Measurements from ENCODE around the gene SP9.

The SP9 gene

DNA sequence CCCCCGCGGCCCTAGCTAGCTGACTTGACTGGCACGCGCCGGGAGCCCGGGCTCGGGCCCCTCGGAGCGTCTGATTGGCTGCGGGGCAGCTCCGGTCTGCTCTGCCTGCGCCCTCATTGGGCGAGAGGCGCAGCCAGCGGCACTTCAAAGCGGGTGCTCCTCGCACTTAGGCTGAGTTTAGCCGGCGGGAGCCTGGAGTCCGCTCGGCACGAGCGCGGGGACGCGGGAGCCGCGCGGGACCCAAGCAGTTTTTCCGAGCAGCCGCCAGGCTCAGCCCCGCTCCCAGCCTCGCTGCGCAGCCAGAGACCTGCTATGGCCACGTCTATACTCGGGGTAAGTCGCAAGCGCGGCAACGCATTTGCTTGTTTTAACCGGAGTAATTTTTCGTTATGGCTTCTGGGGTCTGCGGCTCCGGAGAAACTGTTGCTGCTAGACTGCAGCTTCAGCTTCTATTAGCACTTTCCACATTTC, at the start of gene SP9:
SP9 (plus strand) TSS at position 174 of the 471 bp plus-strand sequence; CDS start at position 313, 139 bp downstream.
- FAIRE-seq, result no peak

DNA sequence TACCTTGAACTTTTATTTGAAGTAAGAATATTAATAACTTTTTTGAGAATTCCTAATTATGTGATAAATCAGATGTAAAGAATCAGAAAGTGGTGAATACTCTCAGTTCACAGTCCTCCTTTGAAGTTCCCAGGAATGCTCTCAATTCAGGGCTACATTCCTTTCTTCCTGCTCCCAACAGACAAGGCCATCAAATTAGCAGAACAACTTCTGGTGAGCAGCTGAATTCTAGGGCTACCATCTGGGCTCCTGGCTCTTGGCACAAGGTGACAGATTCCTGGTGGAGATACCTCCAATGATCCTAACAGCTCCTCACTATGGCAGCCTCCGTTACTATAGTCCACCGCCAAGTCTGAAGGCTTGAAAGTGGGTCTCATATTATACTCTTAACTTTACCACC, 48.6 kb upstream of the SP9 start:
- FAIRE-seq, result no peak

DNA sequence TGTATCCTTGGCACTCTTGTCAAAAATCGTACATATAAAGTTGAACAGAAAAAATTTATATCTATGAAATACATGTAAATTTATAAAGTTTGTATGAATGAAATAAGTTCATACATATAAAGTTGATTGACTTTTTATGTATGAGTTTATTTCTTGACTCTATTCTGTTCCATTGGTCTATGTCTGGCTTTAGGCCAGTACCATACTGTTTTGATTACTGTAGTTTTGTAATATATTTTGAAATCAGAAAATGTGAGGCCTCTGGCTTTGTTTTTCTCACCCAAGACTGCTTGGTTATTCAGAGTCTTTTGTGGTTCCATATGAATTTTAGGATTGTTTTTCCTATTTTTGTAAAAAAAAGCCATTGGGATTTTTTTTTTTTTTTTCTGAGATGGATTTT, 41.8 kb upstream of the SP9 start:
- no peak for FAIRE-seq

DNA sequence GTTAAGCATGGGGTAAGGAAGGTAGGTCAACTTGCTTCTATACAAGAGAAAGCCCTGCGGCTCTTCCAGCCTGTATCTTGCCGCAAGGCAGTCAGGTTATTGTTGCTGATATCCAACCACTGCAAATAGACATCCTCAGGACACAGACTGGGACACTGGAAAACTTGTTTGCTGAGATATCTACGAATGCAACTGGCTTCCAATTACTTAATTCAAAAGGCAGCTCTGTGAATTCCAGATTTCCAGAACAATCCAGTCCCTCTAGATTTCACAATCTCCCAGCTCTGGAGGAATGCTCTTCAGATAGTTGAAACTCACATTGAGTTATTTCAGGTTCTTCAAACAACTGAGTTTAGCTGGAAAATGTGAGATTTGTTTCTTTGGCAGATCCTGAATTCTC, 34.6 kb upstream of the SP9 start:
- FAIRE-seq, result no peak

DNA sequence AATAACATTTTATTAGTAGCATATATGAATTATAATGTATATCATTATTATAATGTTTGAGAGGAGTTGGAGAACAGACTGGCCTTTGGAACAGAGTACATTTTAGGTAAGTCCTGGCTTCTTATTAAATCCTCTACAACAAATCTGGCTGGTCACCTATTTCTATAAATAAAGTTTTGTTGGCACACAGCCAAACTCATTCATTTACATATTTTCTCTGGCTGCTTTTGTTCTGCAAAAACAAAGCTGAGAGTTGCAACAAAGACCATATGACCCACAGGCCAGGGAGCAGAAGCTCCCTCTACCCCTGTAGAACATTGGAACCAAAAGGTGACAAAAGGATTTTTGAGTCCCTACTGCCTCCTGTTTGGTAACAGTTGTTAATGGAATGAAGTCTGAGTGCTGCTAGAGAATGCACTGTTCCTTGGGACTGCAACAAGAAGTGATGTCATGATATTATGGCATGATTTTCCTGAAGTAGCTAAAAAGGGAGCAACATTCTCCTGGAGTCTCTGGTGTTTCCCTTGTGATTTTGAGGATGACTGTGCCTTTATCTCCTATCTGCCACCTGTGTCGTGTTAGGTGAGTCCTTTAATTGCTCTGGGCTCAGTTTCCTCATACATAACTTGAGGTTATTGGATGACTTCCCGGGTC, 22.0 kb upstream of the SP9 start:
- no peak for FAIRE-seq

DNA sequence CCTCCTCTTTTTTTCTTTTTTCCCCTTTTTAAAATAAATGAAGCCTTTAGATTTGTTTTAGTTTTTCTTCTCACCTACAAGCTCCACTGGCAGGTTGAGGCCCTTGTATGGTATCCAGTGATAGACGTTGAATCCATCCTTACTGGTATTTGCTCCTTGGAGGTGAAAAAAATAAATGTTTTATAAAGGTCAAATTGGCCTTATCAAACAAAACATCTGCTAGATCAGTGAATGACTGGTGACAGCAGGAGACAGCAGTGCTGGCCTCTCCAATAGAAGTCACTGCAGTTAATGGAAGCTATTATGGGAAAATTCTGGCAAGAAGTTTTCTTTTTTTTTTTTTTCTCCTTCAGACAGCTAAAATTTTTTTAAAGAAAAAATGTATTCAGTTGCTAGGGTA, 12.6 kb upstream of the SP9 start:
- no peak for FAIRE-seq

DNA sequence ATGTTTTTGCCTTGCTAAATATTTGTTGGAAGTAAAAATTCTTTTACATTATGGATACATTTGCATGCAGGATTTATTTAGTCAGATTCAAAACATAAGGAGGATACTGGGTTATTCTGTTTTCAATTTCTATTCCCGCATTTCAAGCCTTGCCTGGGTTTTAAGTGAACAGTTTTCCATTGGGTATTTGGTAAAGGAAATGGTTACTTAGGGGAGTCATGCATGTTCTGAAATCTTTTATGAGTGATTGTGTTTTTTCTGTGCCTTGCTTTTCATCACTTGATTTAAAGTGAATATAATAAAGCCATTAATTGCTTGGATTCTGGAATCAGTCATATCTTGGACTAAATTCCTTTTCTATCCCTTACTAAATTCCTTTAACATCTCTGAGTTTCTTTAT, 12.0 kb upstream of the SP9 start:
- FAIRE-seq, result no peak

DNA sequence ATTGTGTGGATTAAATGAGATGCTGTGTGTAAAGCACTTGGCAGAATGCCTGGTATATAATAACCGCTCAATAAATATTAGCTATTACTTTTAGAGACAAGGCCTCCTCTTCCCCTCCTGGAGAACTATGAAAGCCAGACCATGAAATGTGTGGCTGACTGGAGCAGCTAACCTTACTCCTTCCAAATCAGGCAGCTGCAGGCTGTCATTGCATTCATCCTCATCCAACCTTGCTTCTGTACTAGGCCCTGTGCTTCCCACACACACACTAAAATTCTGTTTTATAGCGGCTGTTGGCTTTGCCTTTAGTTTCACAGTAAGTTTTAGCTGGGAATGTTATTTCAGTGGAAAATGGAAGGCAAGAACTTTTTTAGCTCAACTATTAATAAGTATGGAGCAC, 10.2 kb upstream of the SP9 start:
- no peak for FAIRE-seq

DNA sequence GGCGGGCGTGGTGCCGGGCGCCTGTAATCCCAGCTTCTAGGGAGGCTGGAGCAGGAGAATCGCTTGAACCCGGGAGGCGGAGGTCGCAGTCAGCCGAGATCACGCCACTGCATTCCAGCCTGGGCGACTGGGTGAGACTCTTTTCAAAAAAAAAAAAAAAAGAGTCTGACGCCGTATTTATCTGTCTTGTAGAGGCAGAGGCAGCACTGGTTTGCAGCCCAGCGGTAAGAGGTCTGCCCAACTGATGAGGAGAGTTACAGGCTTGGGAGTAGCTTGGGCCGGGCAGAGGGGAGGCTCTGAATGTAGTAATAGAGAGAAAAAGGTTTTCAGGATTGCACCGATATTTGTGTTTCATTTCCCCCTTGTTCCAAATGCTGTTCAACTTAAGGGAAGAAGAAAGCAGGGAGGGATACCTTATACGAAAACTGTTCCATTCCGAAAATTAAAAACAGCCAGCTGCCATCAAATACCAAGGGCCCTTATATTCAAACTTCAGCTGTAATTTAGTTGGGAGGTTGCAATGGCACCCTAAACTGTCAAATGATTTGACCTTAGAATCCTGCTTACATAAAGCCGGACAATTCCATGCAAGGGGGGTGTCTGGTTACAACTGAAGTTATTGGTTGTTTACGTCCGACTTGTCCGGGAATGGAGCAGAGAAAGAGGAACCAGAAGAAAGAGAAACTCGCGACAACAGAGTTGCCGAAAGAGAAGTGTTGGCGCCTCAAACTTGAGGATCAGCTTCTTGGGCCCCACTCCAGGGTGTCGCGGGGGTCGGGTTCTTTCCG, 9.2 kb upstream of the SP9 start:
- FAIRE-seq, result no peak

DNA sequence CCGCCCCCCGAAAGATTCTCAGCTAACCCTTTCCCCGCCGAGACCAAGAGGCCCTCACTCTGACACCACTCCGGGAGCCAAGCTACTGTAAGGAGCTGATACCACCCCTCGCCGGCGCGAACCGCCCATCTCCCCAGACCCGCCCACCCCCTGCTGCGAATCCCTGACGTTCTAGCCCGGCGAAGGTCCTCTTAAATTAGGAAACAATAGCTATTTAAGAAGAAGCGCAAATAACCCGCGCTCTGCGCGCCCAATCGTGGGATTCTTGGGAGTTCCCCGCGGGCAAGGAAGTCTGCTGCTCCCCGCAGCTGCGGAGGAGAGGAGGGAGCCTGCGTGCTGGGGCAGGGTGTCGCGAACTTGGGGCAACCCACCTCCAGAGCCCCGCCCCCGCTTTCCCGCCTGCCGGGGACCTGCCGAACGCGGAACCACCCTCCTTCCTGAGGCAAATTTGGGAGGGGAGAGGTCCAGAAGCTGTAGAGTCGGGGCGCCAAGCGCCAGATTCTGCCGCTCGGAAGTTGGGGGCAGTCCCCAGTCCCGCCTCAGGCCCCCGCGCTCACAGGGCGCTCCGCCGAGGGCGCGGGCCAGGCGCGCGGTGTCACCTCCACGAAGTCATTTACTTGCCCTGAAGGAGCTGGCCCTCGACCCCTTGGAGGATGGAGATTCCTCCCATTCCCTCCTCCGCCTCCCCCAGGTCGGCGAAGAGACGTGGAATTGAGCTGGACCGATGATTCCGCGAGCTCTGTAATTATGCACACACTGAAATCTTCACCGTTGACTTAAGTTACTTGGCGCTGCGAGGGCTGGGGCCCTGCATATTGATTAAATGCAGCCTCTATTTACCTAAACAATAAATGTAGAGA, 8.4 kb upstream of the SP9 start:
- no peak for FAIRE-seq

DNA sequence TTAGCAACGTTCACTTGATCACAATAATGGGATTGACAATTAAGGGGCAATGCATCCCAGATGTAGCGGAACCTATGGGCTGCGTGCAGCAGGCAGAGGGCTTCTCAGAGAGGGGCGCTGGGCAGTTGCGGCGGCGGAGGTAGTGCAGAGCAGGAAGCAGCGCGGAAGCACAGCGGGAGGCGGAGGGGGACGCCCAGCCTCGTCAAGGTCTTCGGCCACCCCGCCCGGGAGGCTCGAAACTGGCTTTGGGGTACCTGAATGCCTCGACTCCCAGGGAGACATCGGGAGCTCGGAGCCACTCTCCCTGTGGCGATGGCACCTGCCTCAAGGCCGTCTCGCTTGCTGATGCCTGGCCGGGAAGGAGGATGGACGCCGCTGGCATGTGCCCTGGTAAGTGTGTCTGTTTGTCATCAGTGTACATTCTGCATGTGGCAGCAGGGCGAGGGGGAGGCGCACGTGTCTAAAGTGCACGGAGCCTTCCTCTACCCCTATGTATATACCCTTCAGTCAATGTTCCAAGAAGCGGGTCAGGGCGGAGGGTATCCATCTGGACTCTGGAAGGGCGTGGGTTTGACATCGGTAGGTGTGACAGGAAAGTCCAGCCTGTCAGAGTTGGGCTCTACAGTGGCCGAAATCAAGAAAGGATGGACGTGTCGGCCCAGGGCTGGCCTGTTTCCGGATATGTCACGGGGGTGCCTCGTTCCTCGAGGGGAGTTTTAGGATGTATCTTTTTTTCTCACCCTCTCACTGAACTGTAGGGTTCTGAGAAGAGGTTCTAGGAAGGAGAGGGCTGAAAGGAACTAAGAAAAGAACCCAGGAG, 7.5 kb upstream of the SP9 start:
- FAIRE-seq, result no peak

DNA sequence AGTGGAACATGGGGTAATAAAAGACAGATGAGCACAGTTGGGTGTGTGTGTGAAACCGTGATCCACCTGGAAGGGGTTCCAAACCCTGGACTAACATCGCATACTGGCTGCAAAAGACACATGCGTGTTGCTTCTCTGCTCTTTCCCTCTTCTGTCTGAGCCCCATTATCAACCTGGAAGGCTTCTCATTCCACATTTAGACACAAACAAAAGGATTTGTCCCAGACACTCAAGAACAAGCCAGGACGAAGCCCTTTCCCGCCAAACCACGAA, 7.0 kb upstream of the SP9 start:
- no peak for FAIRE-seq

DNA sequence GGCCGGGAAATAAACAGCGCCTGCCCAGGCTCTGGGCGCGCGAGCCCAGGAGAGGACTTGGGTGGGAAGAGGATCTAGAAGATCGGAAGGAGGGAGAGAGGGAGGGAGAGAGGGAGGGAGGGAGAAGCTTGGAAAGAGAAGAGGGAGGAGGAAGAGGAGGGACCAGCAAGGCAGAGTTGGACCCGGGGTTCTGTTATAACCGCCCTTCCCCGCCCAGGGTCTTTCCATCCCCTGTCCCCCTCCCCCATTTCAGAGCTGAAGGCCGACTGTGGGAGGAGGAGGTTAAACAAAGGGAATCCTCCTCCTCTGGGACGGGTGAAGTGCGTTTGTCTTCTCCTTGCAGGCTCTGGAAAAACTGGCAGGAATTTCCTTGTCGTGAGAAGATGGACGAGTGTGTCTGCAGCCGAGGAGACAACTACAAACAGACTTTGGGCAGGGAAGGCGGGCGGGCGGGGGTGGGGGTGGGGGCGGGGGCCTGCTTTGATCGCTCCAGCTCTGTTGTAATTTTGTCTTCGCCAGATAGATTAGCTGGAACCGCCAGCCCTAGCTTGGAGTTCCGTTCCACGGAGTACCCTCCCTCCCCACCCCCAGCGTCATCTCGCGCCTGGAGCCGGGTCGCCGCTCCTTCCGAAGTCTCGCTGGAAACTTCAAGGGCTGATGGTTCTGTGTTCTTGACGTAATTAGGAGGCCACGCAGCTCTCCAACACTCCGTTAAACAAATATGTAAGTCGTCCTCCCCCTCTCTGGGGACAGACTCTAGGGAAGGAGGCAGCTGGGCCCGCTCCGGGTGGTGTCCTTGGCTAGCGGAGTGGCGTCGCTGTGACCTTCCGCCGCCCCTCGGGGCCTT, 6.4 kb upstream of the SP9 start:
- FAIRE-seq, result no peak

DNA sequence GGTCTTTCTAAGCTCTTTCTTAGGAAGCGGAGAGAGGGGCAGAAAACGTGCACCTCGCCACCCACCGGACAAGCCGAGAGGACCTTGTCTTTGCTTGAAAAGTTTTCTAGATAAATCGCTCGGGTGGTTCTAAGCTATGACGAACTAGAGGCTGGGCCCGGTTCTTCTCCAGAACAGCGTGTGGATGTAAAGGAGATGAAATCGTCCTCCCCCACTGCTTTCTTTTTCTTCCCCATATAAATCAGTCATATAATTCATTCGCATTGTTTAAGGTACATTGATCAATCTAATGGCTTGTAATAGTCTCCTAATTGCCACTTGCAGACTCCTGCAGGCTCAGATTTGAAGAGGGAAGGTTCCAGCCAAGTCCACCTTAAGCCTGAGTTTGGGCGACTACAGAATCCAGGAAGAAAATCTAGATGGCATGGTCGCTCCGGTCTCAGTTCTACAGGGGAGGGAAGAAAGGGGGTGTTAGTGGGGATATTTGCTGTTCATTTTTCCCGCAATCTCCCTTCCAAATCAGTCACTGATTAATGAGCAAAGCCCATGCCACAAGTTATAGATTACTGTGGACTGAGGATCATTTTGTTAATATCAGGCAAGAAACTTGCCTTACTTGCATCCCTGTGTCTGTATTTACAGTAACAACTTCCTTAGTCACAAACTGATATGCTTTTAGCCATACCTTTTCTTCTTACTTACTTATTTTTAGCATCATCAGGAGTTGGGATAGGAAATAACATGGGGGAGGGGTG, 5.6 kb upstream of the SP9 start:
- FAIRE-seq, result no peak

DNA sequence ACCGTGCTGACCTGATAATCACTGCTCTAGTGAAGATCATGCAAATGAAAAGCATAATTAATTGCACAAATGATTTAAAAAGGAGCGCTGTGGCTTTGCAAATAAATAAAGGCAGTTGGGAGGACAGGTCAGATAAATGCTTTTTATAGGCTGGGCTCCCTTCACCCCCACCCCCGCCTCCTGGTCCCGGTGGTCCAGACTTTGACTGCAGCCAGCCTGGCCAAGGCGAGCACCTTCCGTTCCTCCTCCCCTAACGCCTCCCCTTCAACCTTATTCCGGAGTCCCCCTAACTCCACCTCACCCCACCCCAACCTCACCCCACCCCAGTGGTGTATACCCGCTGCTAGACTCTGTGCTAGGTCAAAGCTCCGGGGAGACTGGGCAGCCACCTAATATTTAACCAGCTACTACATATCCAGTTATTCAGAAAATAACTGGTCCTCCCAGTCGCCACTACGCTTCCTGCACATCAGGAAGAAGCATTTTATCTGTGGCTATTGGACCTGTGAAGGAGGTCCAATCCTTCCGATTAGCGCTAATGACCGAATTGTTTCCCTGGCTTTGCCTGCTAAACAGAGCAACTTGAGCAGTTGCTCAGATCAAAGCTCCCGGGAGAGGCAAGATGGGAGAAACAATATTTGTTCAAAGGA, 3.7 kb upstream of the SP9 start:
- FAIRE-seq, result no peak

DNA sequence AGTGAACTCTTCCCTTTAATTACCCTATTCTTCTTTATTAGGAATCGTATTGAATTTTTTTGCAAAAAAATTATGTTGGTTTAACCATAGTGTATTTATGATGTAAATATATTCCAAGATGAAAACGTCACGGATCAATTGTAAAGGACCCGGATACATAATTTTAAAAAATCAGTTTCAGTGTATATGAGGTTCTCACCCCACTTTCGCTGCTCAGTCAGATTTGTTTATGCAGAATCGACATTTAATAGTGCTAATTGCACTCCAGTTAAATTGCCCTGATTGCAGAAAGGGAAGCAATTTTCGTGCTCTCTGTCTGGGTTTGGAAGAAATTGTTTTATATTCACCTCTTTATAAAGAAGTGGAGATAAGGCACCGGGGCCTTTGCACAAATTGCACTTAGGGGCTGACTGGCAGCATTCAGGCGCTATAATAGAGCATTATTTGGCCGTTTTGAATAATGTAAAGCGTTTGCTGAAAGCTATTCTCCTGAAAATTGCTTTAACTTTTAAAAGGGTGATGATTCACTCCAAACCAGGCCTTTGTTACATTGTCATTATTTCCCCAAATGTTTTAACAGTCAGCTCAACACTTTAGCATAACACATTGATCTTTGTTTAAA, 3.0 kb upstream of the SP9 start:
- FAIRE-seq, result no peak

DNA sequence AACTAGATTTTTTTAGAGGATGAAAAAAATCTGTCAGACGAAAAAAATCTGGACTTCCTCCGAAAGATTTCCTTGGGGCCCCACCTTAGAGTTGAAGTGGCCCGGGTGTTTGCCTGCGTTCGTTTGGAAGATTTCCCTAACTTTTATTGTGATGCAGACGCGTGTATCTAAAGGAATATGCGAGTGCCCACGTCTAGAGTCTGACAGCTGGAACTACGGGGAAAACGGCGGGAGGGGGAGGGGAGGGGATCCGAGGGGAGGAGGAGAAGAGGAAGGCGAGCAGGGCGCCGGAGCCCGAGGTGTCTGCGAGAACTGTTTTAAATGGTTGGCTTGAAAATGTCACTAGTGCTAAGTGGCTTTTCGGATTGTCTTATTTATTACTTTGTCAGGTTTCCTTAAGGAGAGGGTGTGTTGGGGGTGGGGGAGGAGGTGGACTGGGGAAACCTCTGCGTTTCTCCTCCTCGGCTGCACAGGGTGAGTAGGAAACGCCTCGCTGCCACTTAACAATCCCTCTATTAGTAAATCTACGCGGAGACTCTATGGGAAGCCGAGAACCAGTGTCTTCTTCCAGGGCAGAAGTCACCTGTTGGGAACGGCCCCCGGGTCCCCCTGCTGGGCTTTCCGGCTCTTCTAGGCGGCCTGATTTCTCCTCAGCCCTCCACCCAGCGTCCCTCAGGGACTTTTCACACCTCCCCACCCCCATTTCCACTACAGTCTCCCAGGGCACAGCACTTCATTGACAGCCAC, 2.4 kb upstream of the SP9 start:
- no peak for FAIRE-seq

DNA sequence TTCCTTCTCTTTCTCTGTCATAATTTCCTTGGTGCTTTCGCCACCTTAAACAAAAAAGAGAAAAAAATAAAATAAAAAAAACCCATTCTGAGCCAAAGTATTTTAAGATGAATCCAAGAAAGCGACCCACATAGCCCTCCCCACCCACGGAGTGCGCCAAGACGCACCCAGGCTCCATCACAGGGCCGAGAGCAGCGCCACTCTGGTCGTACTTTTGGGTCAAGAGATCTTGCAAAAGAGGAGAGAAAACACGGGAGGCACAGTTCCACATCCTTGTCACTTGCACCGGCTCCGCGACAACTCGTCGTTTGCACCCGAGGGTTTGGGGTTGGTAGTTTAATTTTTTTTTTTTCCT, 1.8 kb upstream of the SP9 start:
- FAIRE-seq, result no peak

Measured in endometrium (tissue), 2 donors.